Fibroblast of lung (primary cell): ENCODE data around the gene CYB561. TPM values are rescaled to one million over a fixed set of nuclear protein-coding genes. Genes with fewer than 3 reads are reported as not detected.

ENCODE experiments used
- DNase-seq, 2 donors: peaks; one replicate each; pipeline versions ENCODE4 v3.0.0 to v3.0.0-alpha.2; 2010; ENCODE audit warnings: low read depth in 2 of 2
- H2AFZ ChIP-seq: 2 replicates; pipeline ENCODE4 v1.5.1; 2012; ENCODE audit warnings: low read length, control low read depth, inconsistent platforms
- H3K27ac ChIP-seq: 2 replicates; pipeline ENCODE4 v1.5.1; 2011; ENCODE audit warnings: low read length, control low read depth; ENCODE audit not compliant: insufficient read depth
- H3K27me3 ChIP-seq: 2 replicates; pipeline ENCODE4 v1.5.1; 2011; ENCODE audit warnings: mild to moderate bottlenecking, low read length; ENCODE audit not compliant: control insufficient read depth, insufficient read depth
- H3K36me3 ChIP-seq: 2 replicates; pipeline ENCODE4 v1.5.1; 2011; ENCODE audit warnings: low read length; ENCODE audit not compliant: control insufficient read depth, insufficient read depth
- H3K4me1 ChIP-seq: 2 replicates; pipeline ENCODE4 v1.5.1; 2011; ENCODE audit warnings: low read length; ENCODE audit not compliant: control insufficient read depth, insufficient read depth; ENCODE audit errors: extremely low read depth
- H3K4me2 ChIP-seq: 2 replicates; pipeline ENCODE4 v1.5.1; 2011; ENCODE audit warnings: low read length, control low read depth; ENCODE audit not compliant: insufficient read depth; ENCODE audit errors: extremely low read depth
- H3K4me3 ChIP-seq, 4 experiments: fragments of 200-600 bp in 1 of 4; sonication (generic) in 1 of 4; replicated peaks in 1 of 4; 2 replicates each; pipeline ENCODE4 v1.5.1; 2011 to 2016; ENCODE audit warnings: low read length in 4 of 4, low read depth in 3 of 4, mild to moderate bottlenecking in 3 of 4, control low read depth in 2 of 4, inconsistent platforms in 1 of 4, mixed read lengths in 1 of 4; ENCODE audit not compliant: insufficient read depth in 1 of 4; ENCODE audit errors: control extremely low read depth in 1 of 4
- H3K79me2 ChIP-seq: 2 replicates; pipeline ENCODE4 v1.5.1; 2012; ENCODE audit warnings: mild to moderate bottlenecking, low read length, inconsistent platforms; ENCODE audit not compliant: control insufficient read depth, insufficient read depth
- H3K9ac ChIP-seq: 2 replicates; pipeline ENCODE4 v1.5.1; 2011; ENCODE audit warnings: mild to moderate bottlenecking, low read length, control low read depth; ENCODE audit not compliant: insufficient read depth
- H3K9me3 ChIP-seq: 2 replicates; pipeline ENCODE4 v1.5.1; 2012; ENCODE audit warnings: low read depth, low read length; ENCODE audit not compliant: control insufficient read depth, insufficient read depth
- H4K20me1 ChIP-seq: 2 replicates; pipeline ENCODE4 v1.5.1; 2011; ENCODE audit warnings: low read length; ENCODE audit not compliant: control insufficient read depth, insufficient read depth; ENCODE audit errors: extremely low read depth
- EZH2 ChIP-seq: IDR thresholded peaks from 2 replicates; pipeline ENCODE4 v1.5.1; 2012; ENCODE audit warnings: low read length, control low read depth, mild to moderate bottlenecking; ENCODE audit errors: missing control alignments
- polyA plus RNA-seq, 2 donors: library from polyadenylated mRNA; depleted of rRNA in 1 of 2; stranded (reverse) in 1 of 2; unstranded in 1 of 2; fragments of >200 nt; gene quantifications; 2 replicates each; pipeline ENCODE4 v1.2.1, GENCODE V29; 2011 to 2012; ENCODE audit warnings: missing spikeins in 1 of 2
- total RNA-seq: library from RNA; depleted of rRNA; stranded (reverse); fragments of >200 nt; gene quantifications from 2 replicates; pipeline ENCODE4 v1.2.1, GENCODE V29; 2014
- TF ChIP-seq, protein P1 (sequence below), 2 donors: IDR thresholded peaks in 1 of 2; conservative IDR thresholded peaks in 1 of 2; 1 replicate in 1 of 2; 2 replicates in 1 of 2; pipeline ENCODE4 v1.5.1; 2011 to 2012; ENCODE audit warnings: low read length in 2 of 2, control low read depth in 1 of 2, inconsistent platforms in 1 of 2, low read depth in 1 of 2, mild to moderate bottlenecking in 1 of 2

The CYB561 gene
- total and polyA plus RNA-seq, 2 donors (not counting 1 experiment from before 2014, with no cell fraction given) = 7.8 to 13.7 TPM

DNA sequence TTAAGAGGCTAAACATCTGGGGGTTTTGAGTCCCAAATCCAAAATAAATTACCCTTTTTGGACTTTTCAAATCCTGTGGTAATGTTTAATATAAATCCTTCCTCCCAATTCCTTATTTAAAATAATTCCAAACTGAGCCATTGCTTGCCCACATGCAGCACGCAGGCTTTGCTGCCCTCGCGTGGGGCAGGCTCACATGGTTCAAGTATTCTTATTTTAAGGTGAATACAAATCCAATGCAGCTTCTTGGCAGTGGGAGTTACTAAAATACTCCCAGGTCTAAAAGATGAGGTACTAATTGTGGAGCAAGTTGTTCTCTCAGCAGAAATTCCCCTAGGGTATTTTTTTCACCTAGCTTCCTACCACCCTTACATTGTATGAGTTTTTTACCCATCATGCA, 33.0 kb downstream of the CYB561 start:
- no peak overlapping the region for H3K4me3 ChIP-seq
- no peak for TF ChIP-seq EZH2
- TF ChIP-seq, protein P1, sequence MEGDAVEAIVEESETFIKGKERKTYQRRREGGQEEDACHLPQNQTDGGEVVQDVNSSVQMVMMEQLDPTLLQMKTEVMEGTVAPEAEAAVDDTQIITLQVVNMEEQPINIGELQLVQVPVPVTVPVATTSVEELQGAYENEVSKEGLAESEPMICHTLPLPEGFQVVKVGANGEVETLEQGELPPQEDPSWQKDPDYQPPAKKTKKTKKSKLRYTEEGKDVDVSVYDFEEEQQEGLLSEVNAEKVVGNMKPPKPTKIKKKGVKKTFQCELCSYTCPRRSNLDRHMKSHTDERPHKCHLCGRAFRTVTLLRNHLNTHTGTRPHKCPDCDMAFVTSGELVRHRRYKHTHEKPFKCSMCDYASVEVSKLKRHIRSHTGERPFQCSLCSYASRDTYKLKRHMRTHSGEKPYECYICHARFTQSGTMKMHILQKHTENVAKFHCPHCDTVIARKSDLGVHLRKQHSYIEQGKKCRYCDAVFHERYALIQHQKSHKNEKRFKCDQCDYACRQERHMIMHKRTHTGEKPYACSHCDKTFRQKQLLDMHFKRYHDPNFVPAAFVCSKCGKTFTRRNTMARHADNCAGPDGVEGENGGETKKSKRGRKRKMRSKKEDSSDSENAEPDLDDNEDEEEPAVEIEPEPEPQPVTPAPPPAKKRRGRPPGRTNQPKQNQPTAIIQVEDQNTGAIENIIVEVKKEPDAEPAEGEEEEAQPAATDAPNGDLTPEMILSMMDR (conservative IDR thresholded peaks at IDR 0.05 in 1 of 2, IDR thresholded peaks at IDR 0.05 in 1 of 2; ENCODE audit: low read depth in 1 of 2, low read length in 2 of 2) = no peak
- no peak overlapping the region for H2AFZ ChIP-seq
- H3K9me3 ChIP-seq = no peaks in the 10 kb centered on the region
- H3K27me3 ChIP-seq = no peaks in the 10 kb centered on the region
- H3K4me1 ChIP-seq = no peaks in the 10 kb centered on the region
- H4K20me1 ChIP-seq = no peaks in the 10 kb centered on the region
- no peak overlapping the region for H3K4me2 ChIP-seq
- H3K36me3 ChIP-seq = peaks cover 2% of the 10 kb centered on the region
- DNase-seq = no peak
- no peak overlapping the region for H3K9ac ChIP-seq
- no peaks in the 10 kb centered on the region for H3K79me2 ChIP-seq
- no peak overlapping the region for H3K27ac ChIP-seq

DNA sequence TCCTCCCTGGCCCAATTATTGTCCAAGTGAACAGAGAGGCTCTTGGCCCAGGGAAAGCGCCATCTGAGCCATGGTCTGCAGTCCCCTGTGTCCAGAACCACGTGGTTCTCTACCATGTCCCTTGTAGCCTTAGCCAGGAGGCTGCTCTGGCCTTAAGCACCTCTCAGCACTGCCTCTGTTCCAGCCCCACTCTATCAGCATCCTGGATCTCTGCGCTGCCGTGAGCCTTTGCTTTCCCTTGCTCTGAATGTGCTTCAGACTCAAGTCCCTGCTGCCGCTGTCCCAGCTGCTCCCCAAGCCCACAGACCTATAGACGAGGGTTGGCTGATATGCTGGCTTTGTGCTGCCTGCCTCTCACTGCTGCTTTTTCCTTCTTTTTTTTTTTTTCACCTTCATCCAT, 33.9 kb downstream of the CYB561 start:
- H3K36me3 ChIP-seq = peaks cover 2% of the 10 kb centered on the region
- H3K9ac ChIP-seq = no peak overlapping the region
- H3K4me2 ChIP-seq = no peak overlapping the region
- no peaks in the 10 kb centered on the region for H3K4me1 ChIP-seq
- H3K27ac ChIP-seq = no peak overlapping the region
- H3K4me3 ChIP-seq = no peak overlapping the region
- H3K9me3 ChIP-seq = no peaks in the 10 kb centered on the region
- H4K20me1 ChIP-seq = no peaks in the 10 kb centered on the region
- H2AFZ ChIP-seq = no peak overlapping the region
- no peaks in the 10 kb centered on the region for H3K27me3 ChIP-seq
- no peak for DNase-seq
- H3K79me2 ChIP-seq = no peaks in the 10 kb centered on the region
- TF ChIP-seq EZH2 = no peak
- TF ChIP-seq, protein P1 (conservative IDR thresholded peaks at IDR 0.05 in 1 of 2, IDR thresholded peaks at IDR 0.05 in 1 of 2; ENCODE audit: low read depth in 1 of 2, low read length in 2 of 2) = no peak

DNA sequence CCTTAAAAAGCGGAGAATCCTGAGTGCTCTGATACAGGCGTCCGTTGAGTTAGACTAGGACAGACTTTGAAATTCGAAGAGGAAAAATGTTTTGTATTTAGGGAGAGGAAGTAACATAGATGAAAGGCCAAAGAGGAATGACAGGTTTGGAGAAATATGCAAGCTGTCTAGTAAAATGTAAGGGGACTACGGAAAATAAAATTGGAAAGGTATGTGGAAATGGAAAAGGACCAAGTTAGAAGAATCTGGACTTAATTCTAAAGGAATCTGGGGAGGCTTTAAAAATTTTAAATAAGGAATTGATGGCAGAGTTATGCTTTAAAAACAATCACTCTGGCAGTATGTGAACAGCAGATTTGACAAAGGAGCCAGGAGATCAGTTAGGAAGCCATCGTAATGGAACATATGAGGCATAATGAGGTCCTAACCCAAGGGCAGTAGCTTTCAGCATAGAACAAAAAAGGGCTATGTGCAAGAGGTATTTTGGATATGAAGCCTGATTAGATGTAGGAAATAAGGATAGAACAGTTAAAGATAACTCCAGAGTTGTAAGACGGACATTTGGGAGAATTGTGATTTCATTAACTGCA, 38.3 kb downstream of the CYB561 start:
- peaks cover 6% of the 10 kb centered on the region for H3K4me1 ChIP-seq
- H3K27me3 ChIP-seq = no peaks in the 10 kb centered on the region
- no peak for DNase-seq
- H3K27ac ChIP-seq = no peak overlapping the region
- no peaks in the 10 kb centered on the region for H4K20me1 ChIP-seq
- no peaks in the 10 kb centered on the region for H3K9me3 ChIP-seq
- no peak for TF ChIP-seq EZH2
- TF ChIP-seq, protein P1 (conservative IDR thresholded peaks at IDR 0.05 in 1 of 2, IDR thresholded peaks at IDR 0.05 in 1 of 2; ENCODE audit: low read depth in 1 of 2, low read length in 2 of 2) = no peak
- no peak overlapping the region for H3K9ac ChIP-seq
- no peaks in the 10 kb centered on the region for H3K79me2 ChIP-seq
- H3K36me3 ChIP-seq = peaks cover 4% of the 10 kb centered on the region
- no peak overlapping the region for H3K4me3 ChIP-seq
- H2AFZ ChIP-seq = no peak overlapping the region
- H3K4me2 ChIP-seq = no peak overlapping the region
